CD4-positive, alpha-beta T cell (primary cell): ENCODE results near the gene SUMF1. TPM values are rescaled to one million over a fixed set of nuclear protein-coding genes. Genes with fewer than 3 reads are reported as not detected.

ENCODE experiments used
- ATAC-seq: fragments of 200-7000 bp; cut with Tn5 transposase; one replicate; pipeline ENCODE4 v1.10.0; 2022; ENCODE audit warnings: mild to moderate bottlenecking; ENCODE audit not compliant: poor library complexity
- CTCF ChIA-PET: fragments of 350-600 bp; sonication (Branson Sonifier 250); formaldehyde crosslinking; loops from one replicate; lab custom pipeline; 2021; ENCODE audit warnings: antibody characterized with exemption, inconsistent platforms; lab: Charles Lee
- POLR2A ChIA-PET: fragments of 350-600 bp; sonication (Branson Sonifier 250); formaldehyde crosslinking; loops from one replicate; lab custom pipeline; 2021; ENCODE audit warnings: antibody characterized with exemption, inconsistent platforms; lab: Charles Lee
- DNase-seq, 14 experiments: peaks; one replicate each; pipeline ENCODE4 v3.0.0-alpha.2; 2013 to 2020; ENCODE audit warnings: mixed read lengths in 2 of 14
- H3K27ac ChIP-seq, 2 donors: one replicate each; pipeline versions ENCODE4 v1.5.1 to v1.7.0; 2013; ENCODE audit warnings: low read length in 2 of 2, low read depth in 1 of 2, mild to moderate bottlenecking in 1 of 2
- H3K27me3 ChIP-seq, 2 experiments: 1 replicate in 1 of 2; 2 replicates in 1 of 2; pipeline versions ENCODE4 v1.6.1 to v1.7.0; 2013; ENCODE audit warnings: low read length in 2 of 2, control low read depth in 1 of 2, mild to moderate bottlenecking in 1 of 2, moderate library complexity in 1 of 2; ENCODE audit not compliant: insufficient read depth in 2 of 2, control insufficient read depth in 1 of 2
- H3K36me3 ChIP-seq: one replicate; pipeline ENCODE4 v1.6.1; 2013; ENCODE audit warnings: low read length, control low read depth; ENCODE audit not compliant: insufficient read depth
- H3K4me1 ChIP-seq: one replicate; pipeline ENCODE4 v1.6.1; 2013; ENCODE audit warnings: low read length, control low read depth; ENCODE audit not compliant: insufficient read depth
- H3K4me3 ChIP-seq: one replicate; pipeline ENCODE4 v1.5.1; 2013; ENCODE audit warnings: mild to moderate bottlenecking, low read length, moderate library complexity
- H3K9me3 ChIP-seq, 2 experiments: 1 replicate in 1 of 2; 2 replicates in 1 of 2; pipeline versions ENCODE4 v1.6.1 to v1.7.0; 2013; ENCODE audit warnings: low read length in 2 of 2, mild to moderate bottlenecking in 2 of 2, control low read depth in 1 of 2, moderate library complexity in 1 of 2; ENCODE audit not compliant: control insufficient read depth in 1 of 2, insufficient read depth in 1 of 2
- H3K27ac Mint-ChIP-seq: one replicate; pipeline ENCODE4 v1.8.0; 2020; ENCODE audit warnings: mixed read lengths
- H3K27me3 Mint-ChIP-seq: one replicate; pipeline ENCODE4 v1.8.0; 2021; ENCODE audit warnings: mixed read lengths
- H3K36me3 Mint-ChIP-seq: one replicate; pipeline ENCODE4 v1.8.0; 2021; ENCODE audit warnings: low read depth, mixed read lengths
- H3K4me1 Mint-ChIP-seq: one replicate; pipeline ENCODE4 v1.8.0; 2021; ENCODE audit warnings: low read depth, mixed read lengths
- H3K4me3 Mint-ChIP-seq: one replicate; pipeline ENCODE4 v1.8.0; 2020; ENCODE audit warnings: mild to moderate bottlenecking, mixed read lengths
- H3K9me3 Mint-ChIP-seq: one replicate; pipeline ENCODE4 v1.8.0; 2020; ENCODE audit warnings: mixed read lengths
- CTCF ChIP-seq: fragments of 200-600 bp; IDR thresholded peaks from one replicate; pipeline ENCODE4 v1.8.0; 2022; ENCODE audit warnings: antibody characterized with exemption, mild to moderate bottlenecking
- intact Hi-C, 2 experiments: fragments of 100-400 bp; cut with DNase I in 1 of 2; cut with micrococcal nuclease in 1 of 2; formaldehyde crosslinking; loops; one replicate each; pipeline versions ENCODE4 v1.15.1 to v1.9.0; 2023 to 2025; cut with DNase I, micrococcal nuclease
- total RNA-seq, 174 experiments: library from RNA in 2 of 174; stranded (reverse) in 2 of 174; gene quantifications; one replicate each; pipeline ENCODE4 v1.2.3 and lab custom pipeline; 2021 to 2026

The SUMF1 gene
- total RNA-seq, 2 experiments from 2014 or later = 7.0 to 8.1 TPM

GRCh38 chr3:4340411-4341335 is 126.4 kb downstream of the SUMF1 start:
- ChIA-PET CTCF (interaction anchor here (1.9 kb wide), 1 partner anchor 10 kb away, joined by 6 read pairs; no protein-coding TSS in a partner anchor), POLR2A (no interaction called here)
- Mint-ChIP-seq H3K36me3 (no peaks in the 10 kb centered on the region), H3K9me3 (no peaks in the 10 kb centered on the region), H3K27me3 (no peaks in the 10 kb centered on the region), H3K27ac (no peak overlapping the region), H3K4me3 (no peak overlapping the region), H3K4me1 (no peaks in the 10 kb centered on the region)
- ATAC-seq = no peak
- intact Hi-C loops = no loop called here
- no peak for TF ChIP-seq CTCF
- Histone ChIP-seq H3K36me3 (no peaks in the 10 kb centered on the region), H3K4me3 (no peak overlapping the region), H3K27ac (no peak overlapping the region), H3K4me1 (no peaks in the 10 kb centered on the region), H3K9me3 (no peaks in the 10 kb centered on the region), H3K27me3 (no peaks in the 10 kb centered on the region)
- DNase-seq = no peak

DNA sequence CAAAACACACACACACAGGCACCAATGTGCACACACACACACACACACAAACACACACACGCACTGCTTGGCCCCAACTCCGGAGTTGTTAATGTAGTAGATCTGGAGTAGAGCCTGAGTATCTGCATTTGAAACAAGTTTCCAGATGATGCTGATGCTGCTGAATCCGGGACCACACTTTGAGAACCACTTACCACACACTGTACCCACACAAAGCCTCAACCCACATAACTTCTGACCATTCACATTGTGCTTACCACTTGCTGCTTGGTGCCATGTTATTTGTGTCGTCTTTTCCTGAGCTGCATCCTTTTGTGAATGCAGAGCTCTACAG is 127.0 kb downstream of the SUMF1 start:
- Histone ChIP-seq H3K27ac (no peak overlapping the region), H3K9me3 (no peaks in the 10 kb centered on the region), H3K4me3 (no peak overlapping the region), H3K27me3 (no peaks in the 10 kb centered on the region), H3K36me3 (no peaks in the 10 kb centered on the region), H3K4me1 (no peaks in the 10 kb centered on the region)
- H3K27ac Mint-ChIP-seq = no peak overlapping the region
- POLR2A ChIA-PET = no interaction called here
- intact Hi-C loops = no loop called here
- no peaks in the 10 kb centered on the region for H3K4me1 Mint-ChIP-seq
- no peaks in the 10 kb centered on the region for H3K36me3 Mint-ChIP-seq
- DNase-seq = no peak
- no peak for ATAC-seq
- no peaks in the 10 kb centered on the region for H3K27me3 Mint-ChIP-seq
- CTCF ChIA-PET = no interaction called here
- no peaks in the 10 kb centered on the region for H3K9me3 Mint-ChIP-seq
- H3K4me3 Mint-ChIP-seq = no peak overlapping the region
- no peak for TF ChIP-seq CTCF

DNA sequence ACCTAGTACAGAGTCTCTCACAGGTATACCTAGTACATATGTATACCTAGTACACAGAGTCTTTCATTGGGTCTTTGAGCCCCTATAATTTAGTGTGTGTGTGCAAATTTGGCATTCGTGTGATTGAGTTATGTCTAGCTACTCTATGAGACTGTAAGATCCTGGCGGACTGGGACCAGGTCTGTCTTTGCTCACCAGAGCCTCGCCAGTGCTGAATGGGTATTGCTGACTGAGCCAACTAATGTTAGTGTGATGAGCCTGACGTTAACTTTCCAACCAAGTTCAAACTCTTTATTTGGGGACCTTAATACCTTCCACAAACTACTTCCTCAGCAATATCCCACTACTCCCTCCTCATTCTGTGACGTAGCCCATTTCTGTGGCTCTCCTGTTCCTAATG is 128.3 kb downstream of the SUMF1 start:
- ChIA-PET POLR2A (no interaction called here), CTCF (no interaction called here)
- H3K9me3 Mint-ChIP-seq = no peaks in the 10 kb centered on the region
- intact Hi-C loops = no loop called here
- H3K4me1 Mint-ChIP-seq = no peaks in the 10 kb centered on the region
- H3K27me3 ChIP-seq = no peaks in the 10 kb centered on the region
- H3K4me1 ChIP-seq = no peaks in the 10 kb centered on the region
- TF ChIP-seq CTCF = no peak
- H3K4me3 ChIP-seq = no peak overlapping the region
- no peak overlapping the region for H3K27ac Mint-ChIP-seq
- no peaks in the 10 kb centered on the region for H3K36me3 Mint-ChIP-seq
- no peak for DNase-seq
- ATAC-seq = no peak
- H3K4me3 Mint-ChIP-seq = no peak overlapping the region
- H3K27me3 Mint-ChIP-seq = no peaks in the 10 kb centered on the region
- H3K27ac ChIP-seq = no peak overlapping the region
- H3K36me3 ChIP-seq = no peaks in the 10 kb centered on the region
- H3K9me3 ChIP-seq = no peaks in the 10 kb centered on the region
